Spleen (tissue), 11 donors: ENCODE results near the gene CHKB. TPM values are rescaled to one million over a fixed set of nuclear protein-coding genes. Genes with fewer than 3 reads are reported as not detected.

Experiments used
- DNase-seq: peaks from one replicate; pipeline ENCODE4 v3.0.0-alpha.2; 2020
- H3K27ac ChIP-seq, 8 donors: fragments of 200-600 bp; sonication (generic) in 7 of 8; 1 replicate in 4 of 8; 2 replicates in 4 of 8; pipeline versions ENCODE4 v1.5.0 to v1.8.0; 2016 to 2021; ENCODE audit warnings: inconsistent platforms in 4 of 8, mild to moderate bottlenecking in 4 of 8, moderate library complexity in 1 of 8
- H3K27me3 ChIP-seq, 7 donors: fragments of 200-600 bp; sonication (generic) in 6 of 7; replicated peaks in 1 of 7; 1 replicate in 4 of 7; 2 replicates in 3 of 7; pipeline versions ENCODE4 v1.5.0 to v1.8.0; 2016 to 2021; ENCODE audit warnings: inconsistent platforms in 3 of 7, mild to moderate bottlenecking in 1 of 7
- H3K36me3 ChIP-seq, 6 donors: fragments of 200-600 bp; sonication (generic) in 5 of 6; 1 replicate in 4 of 6; 2 replicates in 2 of 6; pipeline versions ENCODE4 v1.5.0 to v1.8.0; 2016 to 2021; ENCODE audit warnings: inconsistent platforms in 2 of 6
- H3K4me1 ChIP-seq, 6 donors: fragments of 200-600 bp; sonication (generic) in 5 of 6; 1 replicate in 3 of 6; 2 replicates in 3 of 6; pipeline versions ENCODE4 v1.5.0 to v1.8.0; 2016 to 2021; ENCODE audit warnings: inconsistent platforms in 3 of 6
- H3K4me3 ChIP-seq, 8 donors: fragments of 200-600 bp; sonication (generic) in 7 of 8; 1 replicate in 4 of 8; 2 replicates in 4 of 8; pipeline versions ENCODE4 v1.5.0 to v1.8.0; 2016 to 2021; ENCODE audit warnings: inconsistent platforms in 4 of 8, mild to moderate bottlenecking in 4 of 8, moderate library complexity in 2 of 8
- H3K9me3 ChIP-seq, 8 donors: fragments of 200-600 bp; sonication (generic) in 7 of 8; 1 replicate in 4 of 8; 2 replicates in 4 of 8; pipeline versions ENCODE4 v1.5.0 to v1.8.0; 2016 to 2021; ENCODE audit warnings: inconsistent platforms in 4 of 8
- CTCF ChIP-seq, 11 experiments: fragments of 200-600 bp in 7 of 11; fragments of 450-650 bp in 4 of 11; sonication (generic) in 4 of 11; IDR thresholded peaks in 8 of 11; conservative IDR thresholded peaks in 3 of 11; 1 replicate in 7 of 11; 2 replicates in 4 of 11; pipeline versions ENCODE4 v1.4.0 to v1.8.0; 2016 to 2021; ENCODE audit warnings: antibody characterized with exemption in 11 of 11, inconsistent platforms in 4 of 11, mild to moderate bottlenecking in 1 of 11
- POLR2A ChIP-seq, 3 donors: fragments of 450-650 bp; IDR thresholded peaks; one replicate each; pipeline ENCODE4 v1.5.1; 2017; ENCODE audit warnings: antibody characterized with exemption in 3 of 3, mild to moderate bottlenecking in 1 of 3
- POLR2AphosphoS5 ChIP-seq, 3 donors: sonication (generic); formaldehyde crosslinking; IDR thresholded peaks; one replicate each; pipeline ENCODE4 v1.5.1; 2017; ENCODE audit warnings: antibody characterized with exemption in 3 of 3
- WGBS, 5 donors: extraction: QIAGEN DNeasy Blood & Tissue Kit in 3 of 5; methylation state at CpG; one replicate each; pipeline versions ENCODE4 v1.1.5 to v1.1.7; 2013 to 2018; 5-methylcytosine and 5-hydroxymethylcytosine counted together
- intact Hi-C: fragments of 100-400 bp; cut with DNase I; formaldehyde crosslinking; loops from one replicate; pipeline ENCODE4 v1.15.0; 2023; ENCODE audit warnings: low total_unique reads
- polyA plus RNA-seq, 3 donors: library from polyadenylated mRNA; stranded (reverse); fragments of 200-250 nt; gene quantifications; one replicate each; pipeline ENCODE4 v1.2.1, GENCODE V29; 2013
- total RNA-seq, 7 donors: library from RNA; depleted of rRNA in 3 of 7; stranded (reverse); fragments of >200 nt in 3 of 7; fragmentation: NEBNext Ultra II Directional in 4 of 7; extraction: Animal tissue kit (Norgen Biotek cat#: 25700) in 4 of 7; gene quantifications; one replicate each; pipeline versions ENCODE4 v1.1.0 to v1.2.1, GENCODE V29; 2016 to 2021
- donor health status: healthy with polysubstance abuse.
- donor health status: DM: no; HTN: no; CAD: no; lungs with moderate emphysema.
- donor health status: DM: no; HTN: no; CAD: no.
- donor health status: Bipolar disorder and iron deficiency.
- donor health status: healthy.
- donor health status: DM: no; HTN: no; CAD: no.
- donor health status: DM: yes; HTN: yes; CAD: no.

CHKB gene
- total and polyA plus RNA-seq, 10 donors = 94.4 to 502 (median 129) TPM

- intact Hi-C loops = no loop called here
- Histone ChIP-seq H3K27ac (no peak overlapping the region), H3K9me3 (no peaks in the 10 kb centered on the region), H3K36me3 (no peaks in the 10 kb centered on the region), H3K4me3 (no peak overlapping the region), H3K27me3 (peaks cover 0 to 56% (median 8%) of the 10 kb centered on the region in 7 donors), H3K4me1 (peaks cover 0 to 8% (median 0%) of the 10 kb centered on the region in 6 donors)
- 52 to 65% (median 62%) methylated on average over 6 of the region's 6 CpGs for WGBS, 5 donors
- no peak for DNase-seq
- TF ChIP-seq POLR2AphosphoS5 (IDR thresholded peaks at IDR 0.05) (no peak), POLR2A (IDR thresholded peaks at IDR 0.05) (no peak), CTCF (IDR thresholded peaks at IDR 0.05 in 8 of 11, conservative IDR thresholded peaks at IDR 0.05 in 3 of 11) (no peak)
Observed at GRCh38 chr22:50612168-50612527, 29.5 kb upstream of the CHKB start.

GRCh38 chr22:50611341-50612060 lies 28.9 kb upstream of the CHKB start:
- intact Hi-C loops = no loop called here
- TF ChIP-seq CTCF (IDR thresholded peaks at IDR 0.05 in 8 of 11, conservative IDR thresholded peaks at IDR 0.05 in 3 of 11) (no peak), POLR2AphosphoS5 (IDR thresholded peaks at IDR 0.05) (no peak), POLR2A (IDR thresholded peaks at IDR 0.05) (no peak)

GRCh38 chr22:50610581-50610980 lies 27.9 kb upstream of the CHKB start:
- H3K36me3 ChIP-seq = no peaks in the 10 kb centered on the region
- DNase-seq = peak; percentile 59
- H3K4me3 ChIP-seq = no peak overlapping the region
- peaks cover 0 to 72% (median 8%) of the 10 kb centered on the region in 7 donors for H3K27me3 ChIP-seq
- 88 to 97% (median 90%) methylated on average over 6 to 17 of the region's 17 CpGs for WGBS, 5 donors
- intact Hi-C loops = no loop called here
- H3K9me3 ChIP-seq = no peaks in the 10 kb centered on the region
- no peak overlapping the region for H3K27ac ChIP-seq
- no peak for TF ChIP-seq POLR2A (IDR thresholded peaks at IDR 0.05)
- TF ChIP-seq CTCF (IDR thresholded peaks at IDR 0.05 in 8 of 11, conservative IDR thresholded peaks at IDR 0.05 in 3 of 11) = no peak
- no peak for TF ChIP-seq POLR2AphosphoS5 (IDR thresholded peaks at IDR 0.05)
- H3K4me1 ChIP-seq = peaks cover 0 to 8% (median 0%) of the 10 kb centered on the region in 6 donors

More at GRCh38 chr22:50611341-50612060, 28.9 kb upstream of the CHKB start:
- Histone ChIP-seq H3K9me3 (no peaks in the 10 kb centered on the region), H3K36me3 (no peaks in the 10 kb centered on the region), H3K27me3 (peaks cover 0 to 63% (median 8%) of the 10 kb centered on the region in 7 donors), H3K27ac (no peak overlapping the region), H3K4me1 (peaks cover 0 to 8% (median 0%) of the 10 kb centered on the region in 6 donors), H3K4me3 (no peak overlapping the region)
- peak; percentile 53 for DNase-seq
- 89 to 95% (median 93%) methylated on average over 24 to 26 of the region's 26 CpGs for WGBS, 5 donors

GRCh38 chr22:50610041-50610451 lies 27.4 kb upstream of the CHKB start:
- Histone ChIP-seq H3K27me3 (peaks cover 0 to 77% (median 10%) of the 10 kb centered on the region in 7 donors), H3K27ac (no peak overlapping the region), H3K4me3 (no peak overlapping the region), H3K4me1 (peaks cover 0 to 8% (median 0%) of the 10 kb centered on the region in 6 donors), H3K9me3 (no peaks in the 10 kb centered on the region), H3K36me3 (no peaks in the 10 kb centered on the region)
- intact Hi-C loops = no loop called here
- no peak for DNase-seq
- TF ChIP-seq CTCF (IDR thresholded peaks at IDR 0.05 in 8 of 11, conservative IDR thresholded peaks at IDR 0.05 in 3 of 11) (no peak), POLR2AphosphoS5 (IDR thresholded peaks at IDR 0.05) (no peak), POLR2A (IDR thresholded peaks at IDR 0.05) (no peak)
- 86 to 92% (median 89%) methylated on average over 11 of the region's 11 CpGs for WGBS, 5 donors
